Smooth muscle cell (in vitro differentiated cells): ENCODE results near the gene STAU1. TPM values are rescaled to one million over a fixed set of nuclear protein-coding genes. Genes with fewer than 3 reads are reported as not detected.
"Not testable (repeated sequence)": the region's sequence is repeated elsewhere in the genome, so short reads cannot be mapped to it uniquely, and the experiment has no call there.

Experiments
- DNase-seq: peaks from one replicate; lab custom pipeline; 2025; ENCODE audit not compliant: unreplicated experiment; lab: John Stamatoyannopoulos, UW
- H2AFZ ChIP-seq: fragments of 200-600 bp; sonication (generic); 2 replicates; pipeline ENCODE4 v1.6.0; 2016; ENCODE audit warnings: antibody characterized with exemption, low read depth, mild to moderate bottlenecking
- H3F3A ChIP-seq: fragments of 200-600 bp; sonication (generic); 2 replicates; pipeline ENCODE4 v1.6.0; 2017; ENCODE audit warnings: antibody characterized with exemption, low read depth
- H3K27ac ChIP-seq: fragments of 200-600 bp; sonication (generic); 2 replicates; pipeline ENCODE4 v1.5.1; 2016; ENCODE audit warnings: low read depth, mild to moderate bottlenecking
- H3K27me3 ChIP-seq: fragments of 200-600 bp; sonication (generic); 2 replicates; pipeline ENCODE4 v1.6.1; 2016; ENCODE audit warnings: low read depth, mild to moderate bottlenecking
- H3K36me3 ChIP-seq: fragments of 200-600 bp; sonication (generic); 2 replicates; pipeline ENCODE4 v1.5.1; 2016; ENCODE audit warnings: low read depth
- H3K4me1 ChIP-seq: fragments of 200-600 bp; sonication (generic); 2 replicates; pipeline ENCODE4 v1.5.1; 2016; ENCODE audit warnings: low read depth
- H3K4me2 ChIP-seq: fragments of 200-600 bp; sonication (generic); 2 replicates; pipeline ENCODE4 v1.6.0; 2016; ENCODE audit warnings: mild to moderate bottlenecking
- H3K4me3 ChIP-seq: fragments of 200-600 bp; sonication (generic); 2 replicates; pipeline ENCODE4 v1.5.1; 2016; ENCODE audit warnings: mild to moderate bottlenecking
- H3K79me2 ChIP-seq: fragments of 200-600 bp; sonication (generic); 2 replicates; pipeline ENCODE4 v1.6.0; 2016; ENCODE audit warnings: low read depth, mild to moderate bottlenecking
- H3K9ac ChIP-seq: fragments of 200-600 bp; sonication (generic); 2 replicates; pipeline ENCODE4 v1.6.0; 2016; ENCODE audit warnings: low read depth
- H3K9me3 ChIP-seq: fragments of 200-600 bp; sonication (generic); replicated peaks from 2 replicates; pipeline ENCODE4 v1.5.1; 2016; ENCODE audit warnings: low read depth
- H4K20me1 ChIP-seq: fragments of 200-600 bp; sonication (generic); 2 replicates; pipeline ENCODE4 v1.6.0; 2016; ENCODE audit warnings: low read depth
- WGBS: methylation state at CpG from one replicate; pipeline ENCODE4 v1.1.7; 2016; ENCODE audit warnings: low lambda C conversion rate; 5-methylcytosine and 5-hydroxymethylcytosine counted together
- polyA plus RNA-seq: library from polyadenylated mRNA; unstranded; fragments of >200 nt; fragmentation: Nextera tagmentation; extraction: Ambion mirVana; gene quantifications from 2 replicates; pipeline ENCODE4 v1.2.1, GENCODE V29; 2016
- total RNA-seq: library from RNA; depleted of rRNA; stranded (reverse); fragments of >200 nt; gene quantifications from 2 replicates; pipeline ENCODE4 v1.2.3, GENCODE V29; 2014
- TF ChIP-seq, protein P1 (sequence below): fragments of 200-600 bp; sonication (generic); IDR thresholded peaks from 2 replicates; pipeline ENCODE4 v1.5.1; 2017; ENCODE audit warnings: borderline replicate concordance, mild to moderate bottlenecking, antibody characterized with exemption; ENCODE audit not compliant: insufficient read depth, poor library complexity, severe bottlenecking

STAU1 gene
- total and polyA plus RNA-seq, 2 experiments from 2014 or later: 42.2 to 45.1 TPM

GRCh38 chr20:49170714-49171113 lies 17.4 kb downstream of the STAU1 start:
- Histone ChIP-seq H3K79me2 (peaks cover 98% of the 10 kb centered on the region), H3K27ac (no peak overlapping the region), H3K4me3 (no peak overlapping the region), H3K4me2 (no peak overlapping the region), H3K9ac (no peak overlapping the region), H3K36me3 (peaks cover 6% of the 10 kb centered on the region), H3K9me3 (no peaks in the 10 kb centered on the region), H3F3A (no peaks in the 10 kb centered on the region), H2AFZ (no peak overlapping the region), H4K20me1 (peaks cover 96% of the 10 kb centered on the region), H3K27me3 (no peaks in the 10 kb centered on the region), H3K4me1 (no peaks in the 10 kb centered on the region)
- 94% methylated on average over 2 of the region's 2 CpGs for WGBS
- TF ChIP-seq, protein P1, sequence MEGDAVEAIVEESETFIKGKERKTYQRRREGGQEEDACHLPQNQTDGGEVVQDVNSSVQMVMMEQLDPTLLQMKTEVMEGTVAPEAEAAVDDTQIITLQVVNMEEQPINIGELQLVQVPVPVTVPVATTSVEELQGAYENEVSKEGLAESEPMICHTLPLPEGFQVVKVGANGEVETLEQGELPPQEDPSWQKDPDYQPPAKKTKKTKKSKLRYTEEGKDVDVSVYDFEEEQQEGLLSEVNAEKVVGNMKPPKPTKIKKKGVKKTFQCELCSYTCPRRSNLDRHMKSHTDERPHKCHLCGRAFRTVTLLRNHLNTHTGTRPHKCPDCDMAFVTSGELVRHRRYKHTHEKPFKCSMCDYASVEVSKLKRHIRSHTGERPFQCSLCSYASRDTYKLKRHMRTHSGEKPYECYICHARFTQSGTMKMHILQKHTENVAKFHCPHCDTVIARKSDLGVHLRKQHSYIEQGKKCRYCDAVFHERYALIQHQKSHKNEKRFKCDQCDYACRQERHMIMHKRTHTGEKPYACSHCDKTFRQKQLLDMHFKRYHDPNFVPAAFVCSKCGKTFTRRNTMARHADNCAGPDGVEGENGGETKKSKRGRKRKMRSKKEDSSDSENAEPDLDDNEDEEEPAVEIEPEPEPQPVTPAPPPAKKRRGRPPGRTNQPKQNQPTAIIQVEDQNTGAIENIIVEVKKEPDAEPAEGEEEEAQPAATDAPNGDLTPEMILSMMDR: no peak
- no peak for DNase-seq

DNA sequence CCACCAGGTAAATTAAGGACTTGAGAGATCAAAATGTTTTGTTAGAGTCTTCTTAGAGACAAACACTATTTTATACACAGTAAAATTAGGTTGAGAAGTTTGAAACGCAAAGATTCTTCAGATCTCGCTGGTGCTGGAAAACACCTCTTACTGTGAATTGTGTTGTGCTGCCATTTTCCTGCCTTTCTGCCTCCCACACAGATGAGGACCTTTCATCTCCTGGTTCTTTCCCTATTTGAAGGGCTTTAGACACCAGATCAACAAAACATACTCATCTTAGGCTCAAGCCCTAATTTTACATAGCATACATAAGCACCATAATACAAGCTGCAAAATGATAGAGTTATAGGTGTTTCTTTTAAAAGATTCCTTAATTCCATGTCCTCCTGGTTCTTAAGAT lies 18.6 kb downstream of the STAU1 start:
- H2AFZ ChIP-seq: no peak overlapping the region
- no peak for DNase-seq
- no peaks in the 10 kb centered on the region for H3F3A ChIP-seq
- H3K4me3 ChIP-seq: no peak overlapping the region
- no peak overlapping the region for H3K27ac ChIP-seq
- H3K9ac ChIP-seq: no peak overlapping the region
- peaks cover 8% of the 10 kb centered on the region for H3K36me3 ChIP-seq
- TF ChIP-seq, protein P1: no peak
- peaks cover 98% of the 10 kb centered on the region for H3K79me2 ChIP-seq
- H3K4me2 ChIP-seq: no peak overlapping the region
- H4K20me1 ChIP-seq: peaks cover 100% of the 10 kb centered on the region
- no peaks in the 10 kb centered on the region for H3K9me3 ChIP-seq
- WGBS: 97% methylated on average over 2 of the region's 2 CpGs
- H3K27me3 ChIP-seq: no peaks in the 10 kb centered on the region
- H3K4me1 ChIP-seq: no peaks in the 10 kb centered on the region

GRCh38 chr20:49168864-49169263 lies 19.3 kb downstream of the STAU1 start:
- WGBS: 95% methylated on average over 10 of the region's 10 CpGs
- DNase-seq, H3K27ac ChIP-seq, H3K4me1 ChIP-seq, H3K9me3 ChIP-seq, H3K4me3 ChIP-seq, H3F3A ChIP-seq, H2AFZ ChIP-seq, H3K27me3 ChIP-seq, H3K4me2 ChIP-seq, H3K9ac ChIP-seq: not testable (repeated sequence)
- Histone ChIP-seq H3K79me2 (peaks cover 98% of the 10 kb centered on the region), H4K20me1 (peaks cover 100% of the 10 kb centered on the region), H3K36me3 (peaks cover 10% of the 10 kb centered on the region)

DNA sequence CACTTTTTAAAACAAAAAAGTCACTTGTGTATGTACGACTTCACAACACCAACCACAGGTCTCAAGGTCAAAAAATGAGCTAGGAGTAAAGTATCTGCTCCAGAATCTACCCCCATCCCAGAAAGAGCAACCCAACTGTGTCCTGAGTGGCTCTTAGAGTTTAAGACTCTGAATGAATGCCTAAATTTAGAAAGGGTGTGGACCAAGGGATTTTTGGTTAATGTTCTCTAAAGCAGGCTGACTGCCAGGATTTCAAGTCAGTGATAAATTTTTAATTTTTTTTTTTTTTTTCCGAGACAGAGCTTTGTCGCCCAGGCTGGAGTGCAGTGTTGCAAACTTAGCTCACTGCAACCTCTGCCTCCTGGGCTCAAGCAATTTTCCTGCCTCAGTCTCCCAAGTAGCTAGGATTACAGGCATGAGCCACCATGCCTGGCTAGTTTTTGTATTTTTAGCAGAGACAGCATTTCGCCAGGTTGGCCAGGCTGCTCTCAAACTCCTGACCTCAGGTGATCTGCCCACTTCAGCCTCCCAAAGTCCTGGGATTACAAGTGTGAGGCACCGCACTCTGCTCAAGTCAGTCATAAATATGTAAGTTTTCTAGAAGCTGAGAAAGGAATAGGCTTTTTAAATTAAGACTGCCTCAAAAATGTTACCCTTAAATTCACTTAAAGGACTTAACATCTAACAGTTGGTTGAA lies 20.2 kb downstream of the STAU1 start:
- Histone ChIP-seq H3K4me3 (no peak overlapping the region), H3K36me3 (peaks cover 10% of the 10 kb centered on the region), H3K27ac (no peak overlapping the region), H3K27me3 (no peaks in the 10 kb centered on the region), H3F3A (no peaks in the 10 kb centered on the region), H3K4me1 (no peaks in the 10 kb centered on the region), H2AFZ (no peak overlapping the region), H3K4me2 (no peak overlapping the region), H4K20me1 (peaks cover 99% of the 10 kb centered on the region), H3K79me2 (peaks cover 98% of the 10 kb centered on the region), H3K9ac (no peak overlapping the region), H3K9me3 (no peaks in the 10 kb centered on the region)
- DNase-seq: no peak
- 90% methylated on average over 5 of the region's 5 CpGs for WGBS
- TF ChIP-seq, protein P1: no peak
